SIG-M5 treated with dmso at 0.1 percent for 504 hours (cell line): ENCODE results near the gene GIMAP4.
"Not testable (repeated sequence)": the region's sequence is repeated elsewhere in the genome, so short reads cannot be mapped to it uniquely, and the experiment has no call there.

ENCODE experiments used
- DNase-seq: peaks from one replicate; lab custom pipeline; 2025; ENCODE audit not compliant: unreplicated experiment; lab: John Stamatoyannopoulos, UW

GIMAP4 gene

GRCh38 chr7:150567169-150567568, at the start of gene GIMAP4:
Gene GIMAP4, plus strand, starts transcription at chr7:150567390. Its CDS starts 2,512 bp downstream, at chr7:150569902.
- DNase-seq: no peak

- no peak for DNase-seq
Observed at GRCh38 chr7:150519310-150519709, 47.9 kb upstream of the GIMAP4 start.

GRCh38 chr7:150520145-150520544, 47.0 kb upstream of the GIMAP4 start:
- no peak for DNase-seq

DNA sequence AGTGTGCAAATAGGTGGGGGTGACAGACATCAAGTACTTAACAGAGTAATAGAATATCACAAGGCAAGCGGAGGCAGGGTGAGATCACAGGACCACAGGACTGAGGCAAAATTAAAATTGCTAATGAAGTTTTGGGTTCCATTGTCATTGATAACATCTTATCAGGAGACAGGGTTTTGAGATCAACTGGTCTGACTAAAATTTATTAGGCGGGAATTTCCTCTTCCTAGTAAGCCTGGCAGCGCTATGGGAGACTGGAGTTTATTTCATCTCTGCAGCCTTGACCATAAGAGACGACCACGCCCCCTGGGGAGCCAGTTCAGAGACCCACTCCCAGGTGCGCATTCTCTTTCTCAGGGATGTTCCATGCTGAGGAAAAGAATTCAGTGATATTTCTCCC, 44.3 kb upstream of the GIMAP4 start:
- not testable (repeated sequence) for DNase-seq

GRCh38 chr7:150524018-150524417, 43.2 kb upstream of the GIMAP4 start:
- DNase-seq: no peak

- no peak for DNase-seq
Observed at GRCh38 chr7:150531704-150532103, 35.5 kb upstream of the GIMAP4 start.

DNA sequence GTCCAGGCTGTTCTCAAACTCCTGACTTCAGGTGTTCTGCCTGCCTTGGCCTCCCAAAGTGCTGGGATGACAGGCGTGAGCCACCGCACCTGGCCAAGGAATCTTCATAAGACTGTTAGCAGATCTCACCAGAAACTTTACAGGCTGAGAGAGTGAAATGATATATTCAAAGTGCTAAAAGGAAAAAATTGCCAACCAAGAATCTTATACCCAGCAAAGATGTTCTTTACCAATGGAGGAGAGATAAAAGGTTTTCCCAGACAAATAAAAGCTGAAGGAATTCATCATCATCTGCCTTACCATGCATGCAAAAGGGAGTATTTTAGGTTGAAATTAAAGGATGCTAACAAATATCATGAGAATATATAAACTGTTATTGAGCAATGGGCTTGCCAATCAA, 28.9 kb upstream of the GIMAP4 start:
- no peak for DNase-seq

DNA sequence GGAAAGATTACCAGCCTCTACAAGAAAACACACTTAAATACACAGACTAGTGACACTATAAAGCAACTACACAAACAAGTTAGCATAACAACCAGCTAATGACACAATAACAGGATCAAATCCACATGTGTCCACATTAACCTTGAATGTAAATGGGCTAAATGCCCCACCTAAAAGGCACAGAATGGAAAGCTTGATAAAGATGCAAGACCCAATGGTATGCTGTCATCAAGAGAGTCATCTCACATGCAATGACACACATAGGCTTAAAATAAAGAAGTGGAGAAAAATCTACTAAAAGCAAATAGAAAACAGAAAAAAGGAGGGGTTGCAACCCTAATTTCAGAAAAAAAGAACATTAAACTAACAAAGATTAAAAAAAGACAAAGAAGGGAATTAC, 14.0 kb upstream of the GIMAP4 start:
- no peak for DNase-seq

- DNase-seq: no peak
Observed at GRCh38 chr7:150556521-150557138, 10.6 kb upstream of the GIMAP4 start.

GRCh38 chr7:150560486-150560885, 6.7 kb upstream of the GIMAP4 start:
- DNase-seq: no peak

DNA sequence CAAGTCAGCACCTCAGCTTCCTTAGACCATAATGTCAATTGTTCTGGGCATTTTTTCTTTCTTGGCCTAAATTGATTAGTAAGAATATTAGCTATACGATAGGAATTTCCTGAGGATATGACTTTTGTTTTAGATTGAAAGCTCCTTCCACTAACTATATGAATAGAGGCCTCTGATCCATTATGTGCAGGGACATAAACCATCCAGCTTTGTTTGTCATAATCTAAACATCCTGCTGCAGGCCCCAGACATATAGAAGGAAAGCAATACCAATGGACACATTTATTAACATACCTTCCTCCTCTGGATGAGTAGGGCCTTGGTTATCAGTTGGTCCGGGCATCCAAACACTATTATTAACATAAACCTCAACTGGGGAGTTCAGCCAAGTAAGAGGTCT, 4.3 kb upstream of the GIMAP4 start:
- no peak for DNase-seq

DNA sequence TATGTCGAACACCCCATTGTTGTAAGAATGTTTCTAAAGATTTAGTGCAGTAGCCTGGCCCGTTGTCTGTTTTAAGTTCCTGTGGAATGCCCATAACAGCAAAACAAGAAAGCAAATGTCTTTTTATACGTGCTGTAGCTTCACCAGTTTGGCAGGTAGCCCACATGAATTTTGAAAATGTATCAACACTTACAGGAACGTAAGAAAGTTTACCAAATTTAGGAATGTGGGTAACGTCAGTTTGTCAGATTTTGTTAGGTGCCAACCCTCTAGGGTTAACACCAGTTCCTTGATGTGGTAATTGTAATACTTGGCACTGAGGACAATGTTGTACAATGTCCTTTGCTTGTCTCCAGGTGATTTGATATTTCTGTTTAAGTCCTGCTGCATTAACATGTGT, 3.2 kb upstream of the GIMAP4 start:
- DNase-seq: no peak

DNA sequence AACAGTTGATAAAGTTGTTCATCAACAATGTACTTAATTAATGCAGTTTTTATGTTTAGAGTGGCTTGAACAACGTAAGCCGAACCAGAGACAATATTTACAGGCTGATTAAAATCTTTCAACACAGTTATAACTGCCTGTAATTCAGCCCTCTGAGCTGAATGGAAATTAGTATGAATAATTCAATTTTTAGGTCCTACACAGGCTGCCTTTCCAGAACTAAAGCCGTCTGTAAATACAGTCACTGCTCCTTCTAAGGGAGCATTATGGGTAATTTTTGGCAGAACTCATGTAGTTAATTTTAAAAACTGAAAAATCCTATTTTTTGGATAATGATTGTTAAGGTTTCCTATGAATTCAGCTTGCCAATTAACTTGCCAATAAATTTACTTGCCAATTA, 2.6 kb upstream of the GIMAP4 start:
- no peak for DNase-seq

GRCh38 chr7:150565239-150565638, 2.0 kb upstream of the GIMAP4 start:
- no peak for DNase-seq

DNA sequence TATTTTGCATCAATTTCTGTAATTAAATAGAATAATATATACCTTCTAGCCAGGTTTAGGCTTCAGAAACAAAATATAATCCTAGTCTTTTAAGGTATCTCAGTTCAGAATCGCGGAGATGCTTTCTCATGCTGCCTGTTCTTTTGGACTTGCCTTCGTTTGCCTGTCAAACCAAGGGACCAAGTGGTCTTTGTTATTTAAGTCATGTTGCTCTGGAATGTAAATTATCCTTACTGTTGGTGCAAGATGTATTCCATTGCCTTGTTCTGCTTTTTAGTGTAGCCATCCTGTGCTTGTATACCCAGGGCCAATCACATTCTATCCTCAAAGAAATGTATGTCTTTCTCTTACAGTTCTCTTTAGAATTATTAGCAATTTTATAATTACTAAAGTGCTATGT, 1.1 kb upstream of the GIMAP4 start:
- DNase-seq: no peak

DNA sequence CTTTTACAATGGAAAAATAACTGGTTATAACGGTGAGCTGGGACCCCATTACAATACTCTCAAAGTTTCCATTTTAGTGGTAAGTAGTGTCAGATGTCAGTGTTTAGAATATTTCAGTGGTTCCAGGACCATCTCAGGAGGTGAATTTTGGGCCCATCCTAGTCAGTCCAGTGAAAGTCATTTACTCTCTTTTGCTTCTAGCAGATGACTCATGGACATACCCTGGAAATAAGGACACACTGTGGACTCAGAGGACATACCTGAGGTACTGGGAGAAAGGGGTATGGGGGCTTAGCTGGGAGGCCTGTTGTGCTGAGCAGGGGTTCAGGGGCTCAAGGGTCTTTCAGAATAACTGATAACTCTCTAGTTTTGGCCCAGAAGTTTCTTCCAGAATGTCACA, 618 bp upstream of the GIMAP4 start:
- no peak for DNase-seq

GRCh38 chr7:150567871-150568301, 696 bp downstream of the GIMAP4 start:
- DNase-seq: no peak

GRCh38 chr7:150568714-150569113, 1.5 kb downstream of the GIMAP4 start:
- no peak for DNase-seq

DNA sequence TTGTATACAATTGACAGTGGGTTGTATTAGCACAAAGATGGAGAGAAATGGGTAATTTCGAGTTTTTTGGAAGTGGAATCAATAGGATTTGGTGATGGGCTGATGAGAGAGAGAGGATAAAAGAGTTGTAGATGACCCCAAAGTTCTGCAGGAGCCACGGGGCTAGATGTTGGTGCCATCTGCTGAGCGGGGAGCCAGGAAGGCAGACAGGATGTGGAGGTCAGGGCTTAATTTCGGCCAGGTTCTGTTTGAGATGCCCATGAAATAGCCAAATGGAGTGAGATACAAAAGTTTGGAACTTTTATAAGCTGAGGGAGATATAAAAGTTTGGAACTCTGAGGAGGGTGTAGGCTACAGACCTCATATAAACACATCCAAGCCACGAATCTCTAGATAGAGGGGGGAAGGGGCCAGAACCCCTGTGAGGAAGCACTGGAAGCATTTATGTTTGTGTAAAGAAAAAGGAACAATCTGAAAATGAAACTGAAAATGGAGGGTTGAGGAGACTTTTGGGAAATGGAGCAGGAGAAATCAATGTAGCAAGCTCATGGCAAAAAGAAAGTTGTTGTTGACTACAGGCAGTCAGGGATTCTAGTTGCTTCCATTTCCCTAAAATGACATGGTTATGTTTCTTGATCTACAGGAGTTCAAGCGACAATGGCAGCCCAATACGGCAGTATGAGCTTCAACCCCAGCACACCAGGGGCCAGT, 2.2 kb downstream of the GIMAP4 start:
- no peak for DNase-seq

DNA sequence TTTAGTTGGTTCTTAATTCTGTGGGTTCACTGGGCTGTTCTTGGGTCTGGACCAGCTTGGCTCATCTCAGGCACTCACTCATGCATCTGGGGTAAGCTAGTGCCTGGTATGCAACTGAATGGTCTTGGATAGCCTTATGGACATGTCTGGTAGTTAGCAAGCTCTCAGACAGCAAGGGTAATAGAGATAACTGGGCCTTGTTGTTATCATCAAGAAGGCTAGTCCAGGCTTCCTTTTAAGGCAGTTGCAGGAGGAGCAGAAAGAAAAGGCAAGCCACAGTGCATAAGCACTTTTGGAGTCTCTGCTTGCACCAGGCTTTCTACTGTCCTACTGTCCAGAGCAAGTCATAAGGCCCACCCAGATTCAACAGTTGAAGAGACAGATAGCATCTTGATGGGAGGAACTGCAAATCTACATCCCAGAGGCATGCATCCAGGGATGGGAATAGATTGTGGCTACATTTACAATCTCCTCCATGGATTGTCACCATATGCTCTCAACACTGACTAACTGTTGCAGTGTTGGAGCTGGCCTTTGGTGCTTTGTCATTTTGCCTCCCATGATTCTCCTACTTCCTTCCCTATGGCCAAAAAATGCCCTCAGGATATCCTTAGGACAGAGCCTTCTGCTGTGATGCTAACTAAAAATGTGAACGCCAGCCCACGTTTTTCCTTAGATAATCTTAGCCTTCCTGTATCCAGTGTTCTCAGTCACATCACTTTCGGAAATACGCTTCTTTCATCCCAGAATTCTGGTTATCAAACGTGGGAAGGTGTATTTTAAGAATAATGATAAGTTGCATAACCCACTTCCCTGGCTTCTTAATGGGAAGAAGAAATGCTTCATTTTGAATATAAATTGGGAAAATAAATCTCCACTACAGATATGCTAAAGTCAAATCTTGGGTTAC, 3.6 kb downstream of the GIMAP4 start:
- no peak for DNase-seq

DNA sequence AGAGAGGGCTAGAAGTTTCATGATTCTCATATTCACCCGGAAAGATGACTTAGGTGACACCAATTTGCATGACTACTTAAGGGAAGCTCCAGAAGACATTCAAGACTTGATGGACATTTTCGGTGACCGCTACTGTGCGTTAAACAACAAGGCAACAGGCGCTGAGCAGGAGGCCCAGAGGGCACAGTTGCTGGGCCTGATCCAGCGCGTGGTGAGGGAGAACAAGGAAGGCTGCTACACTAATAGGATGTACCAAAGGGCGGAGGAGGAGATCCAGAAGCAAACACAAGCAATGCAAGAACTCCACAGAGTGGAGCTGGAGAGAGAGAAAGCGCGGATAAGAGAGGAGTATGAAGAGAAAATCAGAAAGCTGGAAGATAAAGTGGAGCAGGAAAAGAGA, 5.3 kb downstream of the GIMAP4 start:
- no peak for DNase-seq
